ENCODE measurements around the gene TENM3. TPM values are rescaled to one million over a fixed set of nuclear protein-coding genes. Genes with fewer than 3 reads are reported as not detected.

The TENM3 gene
- total and polyA plus RNA-seq, 12 donors, result 0.20 to 6.6 (median 3.5) TPM

DNA sequence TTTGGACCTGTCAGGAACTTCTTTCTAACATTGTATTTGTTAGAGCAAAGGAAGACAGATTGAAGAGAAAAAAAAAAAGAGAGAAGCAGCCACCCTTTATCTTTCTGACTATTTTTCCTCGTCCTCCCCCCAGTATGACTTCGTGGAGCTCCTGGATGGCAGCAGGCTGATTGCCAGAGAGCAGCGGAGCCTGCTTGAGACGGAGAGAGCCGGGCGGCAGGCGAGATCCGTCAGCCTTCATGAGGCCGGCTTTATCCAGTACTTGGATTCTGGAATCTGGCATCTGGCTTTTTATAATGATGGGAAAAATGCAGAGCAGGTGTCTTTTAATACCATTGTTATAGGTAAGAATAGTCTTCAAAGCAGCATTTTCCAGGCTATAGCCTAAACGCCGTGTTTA lies 436.3 kb downstream of the TENM3 start:
- Histone ChIP-seq H3K27ac (peak overlapping the region in 1 of 10 donors; percentile 12), H3K27me3 (no peaks in the 10 kb centered on the region), H3K36me3 (no peaks in the 10 kb centered on the region), H3K4me1 (peaks cover 0 to 18% (median 5%) of the 10 kb centered on the region in 9 donors), H3K9me3 (no peaks in the 10 kb centered on the region), H3K4me3 (peak overlapping the region in 2 of 10 donors; percentile 22 to 23)
- ATAC-seq (peak in 6 of 8 donors; percentile 46 to 78 (median 61)), DNase-seq (no peak)
- TF ChIP-seq, protein P1, sequence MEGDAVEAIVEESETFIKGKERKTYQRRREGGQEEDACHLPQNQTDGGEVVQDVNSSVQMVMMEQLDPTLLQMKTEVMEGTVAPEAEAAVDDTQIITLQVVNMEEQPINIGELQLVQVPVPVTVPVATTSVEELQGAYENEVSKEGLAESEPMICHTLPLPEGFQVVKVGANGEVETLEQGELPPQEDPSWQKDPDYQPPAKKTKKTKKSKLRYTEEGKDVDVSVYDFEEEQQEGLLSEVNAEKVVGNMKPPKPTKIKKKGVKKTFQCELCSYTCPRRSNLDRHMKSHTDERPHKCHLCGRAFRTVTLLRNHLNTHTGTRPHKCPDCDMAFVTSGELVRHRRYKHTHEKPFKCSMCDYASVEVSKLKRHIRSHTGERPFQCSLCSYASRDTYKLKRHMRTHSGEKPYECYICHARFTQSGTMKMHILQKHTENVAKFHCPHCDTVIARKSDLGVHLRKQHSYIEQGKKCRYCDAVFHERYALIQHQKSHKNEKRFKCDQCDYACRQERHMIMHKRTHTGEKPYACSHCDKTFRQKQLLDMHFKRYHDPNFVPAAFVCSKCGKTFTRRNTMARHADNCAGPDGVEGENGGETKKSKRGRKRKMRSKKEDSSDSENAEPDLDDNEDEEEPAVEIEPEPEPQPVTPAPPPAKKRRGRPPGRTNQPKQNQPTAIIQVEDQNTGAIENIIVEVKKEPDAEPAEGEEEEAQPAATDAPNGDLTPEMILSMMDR (IDR thresholded peaks at IDR 0.05), result no peak
- intact Hi-C loops (cut with DNase I), result no loop called here
- WGBS, 2 donors, result 51 to 59% methylated on average over 11 of the region's 11 CpGs

DNA sequence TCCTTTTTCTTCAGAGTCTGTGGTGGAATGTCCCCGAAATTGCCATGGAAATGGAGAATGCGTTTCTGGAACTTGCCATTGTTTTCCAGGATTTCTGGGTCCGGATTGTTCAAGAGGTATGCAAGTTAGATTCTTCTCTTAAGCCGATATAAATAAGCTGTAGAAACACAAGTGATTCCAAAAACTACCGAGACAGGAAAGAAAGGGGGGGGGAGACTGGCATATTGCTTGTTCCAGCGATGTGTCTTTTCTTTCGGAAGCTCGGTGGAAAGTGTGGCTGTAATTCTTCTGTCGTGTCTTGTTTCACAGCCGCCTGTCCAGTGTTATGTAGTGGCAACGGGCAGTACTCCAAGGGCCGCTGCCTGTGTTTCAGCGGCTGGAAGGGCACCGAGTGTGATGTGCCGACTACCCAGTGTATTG lies 437.0 kb downstream of the TENM3 start:
- peak overlapping the region in 4 of 10 donors; percentile 16 to 23 (median 22) for H3K4me3 ChIP-seq
- no peaks in the 10 kb centered on the region for H3K9me3 ChIP-seq
- H3K4me1 ChIP-seq, result peaks cover 0 to 18% (median 5%) of the 10 kb centered on the region in 9 donors
- H3K27me3 ChIP-seq, result no peaks in the 10 kb centered on the region
- peak; percentile 72 to 95 (median 90) for ATAC-seq
- H3K36me3 ChIP-seq, result no peaks in the 10 kb centered on the region
- peak; percentile 37 to 56 for DNase-seq
- WGBS, 2 donors, result 42 to 44% methylated on average over 15 of the region's 15 CpGs
- intact Hi-C loops (cut with DNase I), result loop anchor here in 1 of 10 donors (5.0 kb wide), 1 partner anchor 38 kb away; no protein-coding TSS in a partner anchor
- peak overlapping the region in 3 of 10 donors; percentile 12 to 45 (median 32) for H3K27ac ChIP-seq
- TF ChIP-seq, protein P1 (IDR thresholded peaks at IDR 0.05), result no peak

DNA sequence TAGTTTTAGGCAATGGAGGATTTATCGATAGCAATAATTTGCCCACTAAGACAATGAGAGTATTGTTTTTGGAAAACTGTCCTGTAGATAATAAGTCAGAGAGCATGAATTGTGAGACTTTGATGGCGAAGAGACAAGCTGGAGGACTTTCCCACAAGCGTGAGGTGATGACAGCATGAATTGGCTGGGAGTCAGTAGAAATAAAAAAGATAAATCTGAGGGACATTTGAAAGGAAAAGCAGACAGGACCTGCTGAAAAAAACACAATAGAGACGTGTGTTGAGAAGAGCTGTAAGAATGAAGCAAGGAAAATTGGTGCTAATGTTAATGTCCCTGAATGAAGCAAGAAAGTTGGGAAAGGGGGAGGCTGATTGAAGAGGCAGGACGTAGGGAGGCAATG lies 440.5 kb downstream of the TENM3 start:
- TF ChIP-seq, protein P1 (IDR thresholded peaks at IDR 0.05), result no peak
- peaks cover 0 to 18% (median 5%) of the 10 kb centered on the region in 9 donors for H3K4me1 ChIP-seq
- no peaks in the 10 kb centered on the region for H3K27me3 ChIP-seq
- H3K9me3 ChIP-seq, result no peaks in the 10 kb centered on the region
- no peaks in the 10 kb centered on the region for H3K36me3 ChIP-seq
- ATAC-seq, result peak in 1 of 8 donors; percentile 34
- H3K4me3 ChIP-seq, result no peak overlapping the region
- intact Hi-C loops (cut with DNase I), result loop anchor here in 1 of 10 donors (5.0 kb wide), 1 partner anchor 41 kb away; no protein-coding TSS in a partner anchor
- 17 to 23% methylated on average over 5 of the region's 5 CpGs for WGBS, 2 donors
- H3K27ac ChIP-seq, result no peak overlapping the region
- DNase-seq, result no peak

DNA sequence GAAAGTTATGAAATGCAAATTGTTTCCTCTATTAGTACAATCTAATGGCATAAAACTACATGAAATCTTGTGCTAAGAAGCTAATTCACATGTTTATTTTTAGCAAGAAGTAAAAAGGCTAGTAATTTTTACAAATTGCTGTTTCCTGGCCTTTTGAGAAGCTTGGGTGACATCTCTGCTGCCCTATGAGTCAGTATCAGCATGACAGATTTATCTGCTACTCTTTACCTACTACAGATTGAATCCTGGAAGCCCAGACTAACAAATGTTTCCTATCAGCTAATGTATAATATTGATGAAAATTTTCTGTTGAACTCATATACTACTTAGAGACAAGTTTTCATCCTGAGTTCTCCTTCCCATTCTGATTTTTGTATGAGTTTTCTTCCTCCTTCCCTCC lies 441.6 kb downstream of the TENM3 start:
- TF ChIP-seq, protein P1 (IDR thresholded peaks at IDR 0.05), result no peak
- no peak overlapping the region for H3K4me3 ChIP-seq
- no peak for ATAC-seq
- H3K27ac ChIP-seq, result no peak overlapping the region
- no peaks in the 10 kb centered on the region for H3K36me3 ChIP-seq
- H3K9me3 ChIP-seq, result no peaks in the 10 kb centered on the region
- intact Hi-C loops (cut with DNase I), result loop anchor here in 1 of 10 donors (5.0 kb wide), 1 partner anchor 42 kb away; no protein-coding TSS in a partner anchor
- H3K27me3 ChIP-seq, result no peaks in the 10 kb centered on the region
- DNase-seq, result no peak
- H3K4me1 ChIP-seq, result peaks cover 0 to 12% (median 3%) of the 10 kb centered on the region in 9 donors
